NCI-H345 treated with DMSO at 0.1 percent for 48 hours (cell line): ENCODE results near the gene OIT3.
"Not testable (repeated sequence)": the region's sequence is repeated elsewhere in the genome, so short reads cannot be mapped to it uniquely, and the experiment has no call there.

ENCODE experiments used
- DNase-seq: peaks from one replicate; lab custom pipeline; 2025; ENCODE audit not compliant: unreplicated experiment; lab: John Stamatoyannopoulos, UW

The OIT3 gene

GRCh38 chr10:72899545-72899944, 6.0 kb downstream of the OIT3 start:
- DNase-seq = no peak

- DNase-seq = not testable (repeated sequence)
These were observed 10.5 kb downstream of the OIT3 start for GRCh38 chr10:72903941-72904446.

GRCh38 chr10:72904806-72905205, 11.3 kb downstream of the OIT3 start:
- no peak for DNase-seq

GRCh38 chr10:72906446-72906845, 12.9 kb downstream of the OIT3 start:
- DNase-seq = no peak

- DNase-seq = no peak
These were observed 17.2 kb downstream of the OIT3 start for GRCh38 chr10:72910705-72911104.

- no peak for DNase-seq
These were observed 18.2 kb downstream of the OIT3 start for GRCh38 chr10:72911758-72912157.

- no peak for DNase-seq
These were observed 19.2 kb downstream of the OIT3 start for GRCh38 chr10:72912736-72913135.

- DNase-seq = no peak
These were observed 19.7 kb downstream of the OIT3 start for GRCh38 chr10:72913287-72913686.

- not testable (repeated sequence) for DNase-seq
These were observed 23.7 kb downstream of the OIT3 start for GRCh38 chr10:72917201-72917600.

- not testable (repeated sequence) for DNase-seq
These were observed 24.3 kb downstream of the OIT3 start for GRCh38 chr10:72917803-72918332.

- no peak for DNase-seq
These were observed 24.8 kb downstream of the OIT3 start for GRCh38 chr10:72918352-72918751.

- not testable (repeated sequence) for DNase-seq
These were observed 27.7 kb downstream of the OIT3 start for GRCh38 chr10:72921147-72921683.

GRCh38 chr10:72924351-72924750, 30.8 kb downstream of the OIT3 start:
- DNase-seq = no peak

- DNase-seq = no peak
These were observed 32.5 kb downstream of the OIT3 start for GRCh38 chr10:72925951-72926465.

- no peak for DNase-seq
These were observed 33.9 kb downstream of the OIT3 start for GRCh38 chr10:72927485-72927884.

- DNase-seq = no peak
These were observed 35.3 kb downstream of the OIT3 start for GRCh38 chr10:72928798-72929197.

GRCh38 chr10:72930276-72930675, 36.7 kb downstream of the OIT3 start:
- DNase-seq = no peak

GRCh38 chr10:72932259-72933015, 38.9 kb downstream of the OIT3 start:
- no peak for DNase-seq

- DNase-seq = no peak
These were observed 41.8 kb downstream of the OIT3 start for GRCh38 chr10:72935361-72935760.

- no peak for DNase-seq
These were observed 50.1 kb downstream of the OIT3 start for GRCh38 chr10:72943498-72944234.

- no peak for DNase-seq
These were observed 53.4 kb downstream of the OIT3 start for GRCh38 chr10:72946963-72947362.
